OCI-LY7 (cell line): Measurements from ENCODE around the gene GNA15. TPM values are rescaled to one million over a fixed set of nuclear protein-coding genes. Genes with fewer than 3 reads are reported as not detected.

Experiments used
- BruUV-seq: library from RNA; stranded (reverse); fragments of 400-500 nt; replicated peaks from 2 replicates; lab custom pipeline; 2021; lab: Mats Ljungman, UMichigan
- CTCF ChIA-PET: fragments of 300-600 bp; sonication (Branson Sonifier 250); formaldehyde crosslinking; loops from one replicate; lab custom pipeline; 2022; ENCODE audit warnings: antibody characterized with exemption; ENCODE audit not compliant: unreplicated experiment; lab: Charles Lee
- POLR2A ChIA-PET: fragments of 300-600 bp; sonication (Branson Sonifier 250); formaldehyde crosslinking; loops from one replicate; lab custom pipeline; 2022; ENCODE audit warnings: antibody characterized with exemption; lab: Charles Lee
- DNase-seq: peaks from one replicate; pipeline ENCODE4 v3.0.0-alpha.2; 2015; ENCODE audit warnings: low spot score
- H2AFZ ChIP-seq: fragments of 200-600 bp; sonication (generic), shearing (Covaris generic); 2 replicates; pipeline ENCODE4 v1.6.1; 2014; ENCODE audit warnings: mild to moderate bottlenecking, antibody characterized with exemption, low read length, moderate library complexity
- H3K27ac ChIP-seq: fragments of 200-600 bp; sonication (generic); 2 replicates; pipeline ENCODE4 v1.5.1; 2014; ENCODE audit warnings: mixed run types, low read depth, mild to moderate bottlenecking, moderate library complexity, low read length, inconsistent platforms; ENCODE audit not compliant: poor library complexity, severe bottlenecking
- H3K36me3 ChIP-seq: fragments of 200-600 bp; sonication (generic); 2 replicates; pipeline ENCODE4 v1.6.1; 2014; ENCODE audit warnings: mild to moderate bottlenecking, antibody characterized with exemption, low read length, moderate library complexity, mixed read lengths; ENCODE audit not compliant: insufficient read depth
- H3K4me1 ChIP-seq: fragments of 200-600 bp; sonication (generic); 2 replicates; pipeline ENCODE4 v1.5.1; 2014; ENCODE audit warnings: mild to moderate bottlenecking, low read length; ENCODE audit not compliant: insufficient read depth, poor library complexity, severe bottlenecking
- H3K4me2 ChIP-seq: fragments of 200-600 bp; sonication (generic); 2 replicates; pipeline ENCODE4 v1.6.1; 2014; ENCODE audit warnings: mild to moderate bottlenecking, low read length
- H3K4me3 ChIP-seq: fragments of 200-600 bp; sonication (generic); 2 replicates; pipeline ENCODE4 v1.5.1; 2014; ENCODE audit warnings: mild to moderate bottlenecking, low read depth, low read length; ENCODE audit not compliant: poor library complexity, severe bottlenecking
- H3K79me2 ChIP-seq: fragments of 200-600 bp; sonication (generic); 2 replicates; pipeline ENCODE4 v1.6.1; 2016; ENCODE audit warnings: low read depth, mild to moderate bottlenecking, low read length, moderate library complexity, mixed read lengths; ENCODE audit not compliant: insufficient read depth
- H3K9me2 ChIP-seq: fragments of 200-600 bp; sonication (generic); 2 replicates; pipeline ENCODE4 v1.6.1; 2016; ENCODE audit warnings: mild to moderate bottlenecking, low read length, mixed read lengths; ENCODE audit not compliant: insufficient read depth
- H3K9me3 ChIP-seq: fragments of 200-600 bp; sonication (generic); 2 replicates; pipeline ENCODE4 v1.6.1; 2014; ENCODE audit warnings: mild to moderate bottlenecking, mixed run types, low read length, mixed read lengths
- H4K20me1 ChIP-seq: fragments of 200-600 bp; sonication (generic); 2 replicates; pipeline ENCODE4 v1.6.1; 2014; ENCODE audit warnings: mild to moderate bottlenecking, antibody characterized with exemption, low read length, moderate library complexity, mixed read lengths; ENCODE audit not compliant: insufficient read depth
- EZH2phosphoT487 ChIP-seq: fragments of 200-600 bp; sonication (generic); IDR thresholded peaks from 2 replicates; pipeline ENCODE4 v1.6.1; 2018; ENCODE audit warnings: low read depth, borderline replicate concordance, mild to moderate bottlenecking, mixed run types, antibody characterized with exemption, low read length, moderate library complexity, mixed read lengths
- intact Hi-C: fragments of 100-400 bp; cut with micrococcal nuclease; formaldehyde crosslinking; loops from one replicate; pipeline ENCODE4 v1.10.0; 2022; ENCODE audit not compliant: unreplicated experiment
- total RNA-seq, 2 experiments: library from RNA; depleted of rRNA in 1 of 2; stranded (reverse); fragments of >200 nt in 1 of 2; shearing (Covaris generic) in 1 of 2; gene quantifications; 2 replicates each; pipeline ENCODE4 v1.2.3, GENCODE V29; 2014 to 2022
- TF ChIP-seq, protein P1 (sequence below): fragments of 200-600 bp; sonication (generic); conservative IDR thresholded peaks from 2 replicates; pipeline ENCODE4 v1.5.1; 2014; ENCODE audit warnings: mild to moderate bottlenecking, antibody characterized with exemption, low read length, moderate library complexity, mixed read lengths

The GNA15 gene
- total RNA-seq, 2 experiments from 2014 or later: not detected

DNA sequence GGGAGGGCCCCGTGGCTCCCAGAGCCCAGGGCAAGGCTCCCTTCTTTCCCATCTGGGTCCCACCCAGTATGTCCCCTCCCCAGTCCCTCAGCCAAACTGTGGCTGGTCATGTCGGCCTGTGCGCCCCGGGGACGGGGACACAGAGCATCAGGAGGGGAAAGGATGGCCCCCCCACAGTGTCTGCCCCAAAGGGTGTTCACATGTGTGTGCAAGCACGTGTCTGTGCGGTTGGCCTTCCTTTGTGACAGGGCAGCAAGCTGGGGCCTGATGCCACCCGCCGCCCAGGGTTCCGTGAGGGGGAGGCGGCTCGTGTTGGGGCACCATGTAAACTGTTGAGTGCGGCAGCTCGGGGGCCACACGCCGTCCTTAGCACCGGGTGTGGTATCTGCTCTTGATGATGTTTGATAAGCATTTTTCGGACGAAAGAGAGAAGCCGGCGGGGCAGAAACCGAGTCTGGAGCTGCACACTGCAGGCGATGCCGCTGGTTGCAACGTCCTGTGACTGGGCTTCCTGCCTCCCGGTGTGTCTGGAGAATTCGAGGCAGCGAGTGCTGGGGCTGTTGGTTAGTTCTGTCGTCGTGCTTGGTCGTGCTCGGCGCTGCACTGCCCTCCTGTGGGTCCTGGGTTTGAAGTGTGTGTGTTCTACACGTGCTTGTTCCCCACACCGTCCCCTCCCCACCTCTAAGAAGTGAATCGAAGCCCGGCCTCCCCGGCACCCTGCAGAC, 23.3 kb upstream of the GNA15 start:
- intact Hi-C loops: no loop called here
- no peaks in the 10 kb centered on the region for H3K79me2 ChIP-seq

DNA sequence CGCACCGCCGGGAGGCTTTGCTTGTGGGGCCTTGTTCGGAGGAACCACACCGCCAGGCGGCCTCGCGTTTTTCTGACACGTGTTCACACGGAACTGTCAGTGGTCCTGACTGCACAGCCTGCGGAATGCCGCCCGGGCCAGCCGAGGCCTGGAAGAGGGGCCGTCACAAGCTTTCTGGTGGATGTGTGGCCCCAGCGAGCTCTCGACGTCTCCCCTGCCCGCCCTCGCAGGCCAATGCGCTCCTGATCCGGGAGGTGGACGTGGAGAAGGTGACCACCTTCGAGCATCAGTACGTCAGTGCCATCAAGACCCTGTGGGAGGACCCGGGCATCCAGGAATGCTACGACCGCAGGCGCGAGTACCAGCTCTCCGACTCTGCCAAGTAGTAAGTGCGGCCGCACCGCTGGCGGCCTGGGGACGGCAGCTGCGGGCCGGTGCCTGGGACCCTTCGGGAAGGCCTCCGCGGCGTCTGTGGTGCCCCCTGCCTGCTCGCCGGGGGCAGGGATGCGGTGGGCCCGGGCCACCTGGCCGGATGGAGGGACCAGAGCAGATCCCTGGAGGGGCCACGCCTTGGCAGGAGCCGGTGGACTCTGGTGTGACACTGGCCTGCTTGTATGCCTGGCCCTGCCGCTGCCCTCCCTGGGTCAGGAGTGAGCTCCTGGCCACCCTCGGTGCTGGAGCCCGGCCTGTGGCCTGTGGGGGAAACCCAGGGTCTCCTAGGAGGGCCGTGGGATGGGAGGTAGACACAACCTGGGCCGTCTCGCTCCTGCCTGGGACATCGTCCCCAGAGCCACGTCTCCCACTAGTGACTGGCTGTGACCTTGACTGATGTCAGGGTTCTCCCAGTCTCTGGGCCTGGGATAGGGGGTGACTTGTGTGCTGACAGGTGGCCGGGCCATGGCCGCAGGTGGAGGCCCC, 22.5 kb upstream of the GNA15 start:
- no TSS peak for BruUV-seq
- H2AFZ ChIP-seq: no peak overlapping the region
- no peak for TF ChIP-seq EZH2phosphoT487
- TF ChIP-seq, protein P1, sequence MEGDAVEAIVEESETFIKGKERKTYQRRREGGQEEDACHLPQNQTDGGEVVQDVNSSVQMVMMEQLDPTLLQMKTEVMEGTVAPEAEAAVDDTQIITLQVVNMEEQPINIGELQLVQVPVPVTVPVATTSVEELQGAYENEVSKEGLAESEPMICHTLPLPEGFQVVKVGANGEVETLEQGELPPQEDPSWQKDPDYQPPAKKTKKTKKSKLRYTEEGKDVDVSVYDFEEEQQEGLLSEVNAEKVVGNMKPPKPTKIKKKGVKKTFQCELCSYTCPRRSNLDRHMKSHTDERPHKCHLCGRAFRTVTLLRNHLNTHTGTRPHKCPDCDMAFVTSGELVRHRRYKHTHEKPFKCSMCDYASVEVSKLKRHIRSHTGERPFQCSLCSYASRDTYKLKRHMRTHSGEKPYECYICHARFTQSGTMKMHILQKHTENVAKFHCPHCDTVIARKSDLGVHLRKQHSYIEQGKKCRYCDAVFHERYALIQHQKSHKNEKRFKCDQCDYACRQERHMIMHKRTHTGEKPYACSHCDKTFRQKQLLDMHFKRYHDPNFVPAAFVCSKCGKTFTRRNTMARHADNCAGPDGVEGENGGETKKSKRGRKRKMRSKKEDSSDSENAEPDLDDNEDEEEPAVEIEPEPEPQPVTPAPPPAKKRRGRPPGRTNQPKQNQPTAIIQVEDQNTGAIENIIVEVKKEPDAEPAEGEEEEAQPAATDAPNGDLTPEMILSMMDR: no peak
- intact Hi-C loops: no loop called here
- ChIA-PET CTCF (no interaction called here), POLR2A (no interaction called here)
- DNase-seq: no peak
- no peaks in the 10 kb centered on the region for H4K20me1 ChIP-seq
- no peak overlapping the region for H3K4me2 ChIP-seq
- H3K4me1 ChIP-seq: peaks cover 6% of the 10 kb centered on the region
- no peaks in the 10 kb centered on the region for H3K9me3 ChIP-seq
- H3K27ac ChIP-seq: no peak overlapping the region
- no peaks in the 10 kb centered on the region for H3K79me2 ChIP-seq
- H3K36me3 ChIP-seq: no peaks in the 10 kb centered on the region; the same call in 1 of the 2 replicates
- H3K9me2 ChIP-seq: no peaks in the 10 kb centered on the region
- no peak overlapping the region for H3K4me3 ChIP-seq

More for the DNA sequence above, 23.3 kb upstream of the GNA15 start:
- Histone ChIP-seq H3K9me2 (no peaks in the 10 kb centered on the region), H3K9me3 (no peaks in the 10 kb centered on the region), H4K20me1 (no peaks in the 10 kb centered on the region; the same call in 1 of the 2 replicates), H3K36me3 (no peaks in the 10 kb centered on the region; the same call in 1 of the 2 replicates), H3K4me3 (no peak overlapping the region), H3K4me2 (no peak overlapping the region), H2AFZ (no peak overlapping the region), H3K27ac (no peak overlapping the region), H3K4me1 (peaks cover 7% of the 10 kb centered on the region)
- no peak for DNase-seq
- ChIA-PET CTCF (interaction anchor here (0.5 kb wide), 1 partner anchor 37 kb away, joined by 3 read pairs; no protein-coding TSS in a partner anchor), POLR2A (no interaction called here)
- BruUV-seq: no TSS peak
- TF ChIP-seq, protein P1: no peak
- no peak for TF ChIP-seq EZH2phosphoT487
